ENCODE data around the gene CTSW.

CTSW gene

DNA sequence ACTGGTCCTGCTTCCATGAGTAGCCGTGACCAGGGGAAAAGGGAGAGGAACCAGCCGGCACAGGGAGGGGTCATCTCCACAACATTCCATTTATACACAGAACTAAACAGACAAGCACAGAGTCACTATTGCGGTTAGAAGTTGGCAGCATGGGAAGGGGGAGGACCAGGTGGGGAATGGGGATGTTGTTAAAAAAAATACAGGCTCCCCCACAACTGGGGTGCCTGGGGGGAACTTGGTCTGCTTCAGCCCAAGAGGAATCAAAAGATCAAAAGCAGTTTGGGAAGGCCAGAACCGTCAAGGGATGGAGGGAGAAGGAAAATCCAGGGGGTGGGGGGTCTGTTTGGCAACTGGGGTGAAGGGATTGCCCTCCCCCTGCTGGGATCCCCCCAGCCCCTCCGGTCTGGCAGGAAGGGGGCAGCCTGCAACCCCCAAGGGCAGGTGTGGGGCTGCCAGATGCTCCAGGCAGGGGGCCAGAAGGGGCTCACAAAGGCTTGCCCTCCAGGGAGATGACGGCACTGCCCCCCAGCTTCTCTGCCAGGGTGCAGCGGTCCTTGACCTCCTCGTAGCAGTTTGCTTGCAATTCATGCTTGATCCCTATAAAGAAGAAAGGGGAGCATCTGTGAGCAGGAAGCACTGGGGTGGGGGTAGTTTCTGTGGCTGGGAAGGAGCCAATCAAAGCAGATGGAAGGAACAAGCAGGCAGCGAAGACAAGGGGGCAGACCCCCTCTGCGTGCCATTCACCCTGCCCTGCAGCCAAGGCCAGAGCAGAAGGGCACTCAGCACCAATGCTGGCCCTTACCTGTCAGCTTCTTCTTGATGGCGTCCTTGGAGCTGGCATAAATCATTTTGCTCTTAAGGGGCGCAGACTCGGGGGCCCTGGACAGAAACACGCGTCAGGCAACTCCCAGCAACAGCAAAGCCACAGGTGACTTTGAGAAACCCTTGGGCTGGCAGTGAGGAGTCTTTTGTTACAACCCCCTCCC is 24.5 kb upstream of the CTSW start:
- no peak for FAIRE-seq
- DNase-seq (ENCODE audit: extremely low spot score, insufficient read length, low read depth), result no peak

- no peak for DNase-seq (ENCODE audit: extremely low spot score, insufficient read length, low read depth)
- no peak for FAIRE-seq
These were observed 23.7 kb upstream of the CTSW start for GRCh38 chr11:65855927-65856363.

GRCh38 chr11:65856689-65857499 is 22.7 kb upstream of the CTSW start:
- no peak for DNase-seq (ENCODE audit: extremely low spot score, insufficient read length, low read depth)
- peak; percentile 68 for FAIRE-seq

DNA sequence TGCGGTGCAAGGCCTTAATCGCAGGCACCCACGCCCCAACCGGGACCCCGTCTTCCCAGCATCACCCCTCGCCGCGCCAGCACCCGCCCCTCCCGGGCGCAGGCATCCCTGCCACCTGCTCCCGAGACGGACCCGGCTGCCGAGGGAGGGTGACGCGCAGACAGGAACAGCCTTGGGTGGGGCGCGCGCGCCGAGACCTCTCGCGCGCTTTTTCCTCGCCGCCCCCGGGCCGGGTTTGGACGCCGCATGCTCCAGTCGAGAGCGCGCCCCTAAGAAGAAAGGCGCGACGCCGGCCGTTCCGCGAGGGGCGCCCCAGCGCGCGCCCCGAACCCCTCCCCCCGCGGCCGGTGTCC is 22.2 kb upstream of the CTSW start:
- DNase-seq (ENCODE audit: extremely low spot score, insufficient read length, low read depth) (no peak), FAIRE-seq (no peak)

- FAIRE-seq (peak; percentile 85), DNase-seq (ENCODE audit: extremely low spot score, insufficient read length, low read depth) (peak; percentile 72)
These were observed 21.6 kb upstream of the CTSW start, which contains the start of gene CFL1 for GRCh38 chr11:65857853-65858680. CFL1 (minus strand) TSS chr11:65858180; CDS start chr11:65858099, 81 bp downstream.

DNA sequence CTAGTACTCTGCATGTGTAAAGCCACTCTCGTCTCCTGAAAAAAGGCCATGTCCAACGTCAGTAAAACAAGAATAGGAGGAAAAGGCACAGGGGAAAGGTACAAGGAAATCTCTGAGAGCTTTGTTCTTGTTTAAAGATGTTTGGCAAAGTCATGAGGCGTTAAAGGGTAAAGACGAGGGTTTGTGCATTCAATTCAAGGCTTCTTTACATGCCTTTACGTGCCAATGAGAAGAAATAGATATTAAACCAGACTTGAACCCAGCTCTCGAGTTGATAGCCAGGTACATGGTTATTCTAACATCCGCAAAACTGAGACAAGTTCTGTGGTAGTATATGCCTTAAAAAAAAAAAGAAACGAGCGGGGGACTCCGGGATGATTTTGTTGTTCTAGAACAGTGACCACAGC is 21.0 kb upstream of the CTSW start:
- DNase-seq (ENCODE audit: extremely low spot score, insufficient read length, low read depth), result no peak
- FAIRE-seq, result no peak

- FAIRE-seq, result peak; percentile 95
- DNase-seq (ENCODE audit: extremely low spot score, insufficient read length, low read depth), result peak; percentile 81
These were observed 20.4 kb upstream of the CTSW start for GRCh38 chr11:65859095-65859811.

DNA sequence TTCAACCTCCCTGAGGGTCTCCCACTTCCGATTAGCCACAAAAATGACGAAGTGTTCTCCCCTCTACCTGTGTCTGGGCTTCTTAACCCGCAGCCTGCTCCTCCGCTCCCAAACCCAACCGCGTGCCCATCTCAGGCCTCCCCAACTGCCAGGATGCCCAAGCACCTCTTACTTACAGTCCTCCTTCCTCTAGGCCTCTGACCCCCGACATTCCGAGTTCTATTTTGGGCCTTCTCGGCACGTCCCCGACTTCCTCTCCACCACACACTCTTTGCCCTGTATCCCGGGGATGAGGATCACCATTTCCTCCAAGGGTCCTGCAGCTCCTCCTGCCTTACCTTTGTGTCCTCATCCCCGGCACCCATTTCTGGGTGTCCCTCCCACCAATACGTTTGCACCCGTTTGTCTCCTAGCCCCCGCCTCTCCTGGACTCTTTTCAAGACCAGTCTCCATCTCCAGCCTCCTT is 19.8 kb upstream of the CTSW start:
- no peak for DNase-seq (ENCODE audit: extremely low spot score, insufficient read length, low read depth)
- FAIRE-seq, result no peak

DNA sequence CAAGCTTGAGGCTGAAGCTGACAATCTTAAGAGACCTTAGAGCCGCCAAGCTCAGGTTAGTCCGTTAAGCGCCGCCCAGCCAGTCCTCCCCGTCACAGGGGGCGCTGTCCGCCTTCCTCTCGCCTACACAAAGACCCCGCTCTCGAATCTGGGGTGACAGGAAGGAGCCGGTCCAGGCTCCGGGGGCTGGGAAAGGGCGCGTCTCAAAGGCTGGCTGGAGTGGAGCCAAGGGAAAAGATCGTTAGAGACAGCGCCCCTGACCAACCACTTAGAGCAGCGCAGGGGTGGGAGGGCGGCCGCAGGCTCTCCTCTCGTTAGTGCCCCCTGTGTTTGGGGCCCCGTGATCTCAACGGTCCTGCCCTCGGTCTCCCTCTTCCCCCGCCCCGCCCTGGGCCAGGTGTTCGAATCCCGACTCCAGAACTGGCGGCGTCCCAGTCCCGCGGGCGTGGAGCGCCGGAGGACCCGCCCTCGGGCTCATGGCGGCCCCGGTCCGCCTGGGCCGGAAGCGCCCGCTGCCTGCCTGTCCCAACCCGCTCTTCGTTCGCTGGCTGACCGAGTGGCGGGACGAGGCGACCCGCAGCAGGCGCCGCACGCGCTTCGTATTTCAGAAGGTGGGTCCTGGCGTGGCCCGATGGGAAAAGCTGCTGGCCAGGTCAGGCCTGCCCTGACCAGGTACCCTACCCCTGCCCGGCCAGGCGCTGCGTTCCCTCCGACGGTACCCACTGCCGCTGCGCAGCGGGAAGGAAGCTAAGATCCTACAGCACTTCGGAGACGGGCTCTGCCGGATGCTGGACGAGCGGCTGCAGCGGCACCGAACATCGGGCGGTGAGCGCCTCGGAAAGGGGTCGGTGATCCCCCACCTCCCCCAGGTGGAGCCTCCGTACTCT is 19.1 kb upstream of the CTSW start, which contains the start of gene MUS81:
TSS of gene MUS81 (plus strand) at position 156 of the 887 bp plus-strand sequence. CDS start at position 477, 321 bp downstream.
- DNase-seq (ENCODE audit: extremely low spot score, insufficient read length, low read depth) (peak; percentile 88), FAIRE-seq (peak; percentile 88)

DNA sequence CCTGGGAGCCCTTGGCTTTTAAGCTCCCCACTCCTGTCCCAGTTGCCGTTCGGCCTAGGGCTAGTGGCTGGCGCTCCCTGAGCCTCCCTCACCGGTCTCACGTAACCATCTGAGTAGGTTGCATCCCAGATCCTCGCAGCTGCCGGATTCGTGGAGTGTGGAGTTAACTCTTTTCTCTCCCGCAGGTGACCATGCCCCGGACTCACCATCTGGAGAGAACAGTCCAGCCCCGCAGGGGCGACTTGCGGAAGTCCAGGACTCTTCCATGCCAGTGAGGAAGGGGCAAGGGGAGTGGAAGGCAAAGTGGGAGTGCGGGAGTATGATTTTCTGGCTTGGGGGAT is 18.5 kb upstream of the CTSW start:
- FAIRE-seq (no peak), DNase-seq (ENCODE audit: extremely low spot score, insufficient read length, low read depth) (no peak)

GRCh38 chr11:65861533-65862183 is 18.0 kb upstream of the CTSW start:
- no peak for DNase-seq (ENCODE audit: extremely low spot score, insufficient read length, low read depth)
- no peak for FAIRE-seq

DNA sequence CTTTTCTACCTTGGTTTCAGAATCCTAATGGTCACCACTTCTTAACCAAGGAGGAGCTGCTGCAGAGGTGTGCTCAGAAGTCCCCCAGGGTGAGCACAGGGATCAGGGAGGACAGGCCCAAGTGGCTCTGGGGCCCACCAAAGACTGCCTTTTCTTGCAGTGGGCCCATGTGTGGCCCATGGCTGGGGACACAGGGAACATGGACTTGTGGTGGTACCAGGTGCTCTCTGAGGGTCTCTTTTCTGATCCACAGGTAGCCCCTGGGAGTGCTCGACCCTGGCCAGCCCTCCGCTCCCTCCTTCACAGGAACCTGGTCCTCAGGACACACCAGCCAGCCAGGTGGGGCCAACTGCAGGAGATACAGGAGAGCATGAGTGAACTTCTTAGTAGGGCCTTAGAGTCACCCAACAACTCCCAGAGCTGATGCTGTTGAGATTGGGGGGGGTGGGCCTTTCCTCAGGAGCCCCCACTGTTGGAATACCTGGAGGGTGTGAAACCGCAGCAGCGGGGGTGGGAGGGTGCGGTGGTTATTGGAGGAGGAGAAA is 17.4 kb upstream of the CTSW start:
- DNase-seq (ENCODE audit: extremely low spot score, insufficient read length, low read depth) (no peak), FAIRE-seq (no peak)

DNA sequence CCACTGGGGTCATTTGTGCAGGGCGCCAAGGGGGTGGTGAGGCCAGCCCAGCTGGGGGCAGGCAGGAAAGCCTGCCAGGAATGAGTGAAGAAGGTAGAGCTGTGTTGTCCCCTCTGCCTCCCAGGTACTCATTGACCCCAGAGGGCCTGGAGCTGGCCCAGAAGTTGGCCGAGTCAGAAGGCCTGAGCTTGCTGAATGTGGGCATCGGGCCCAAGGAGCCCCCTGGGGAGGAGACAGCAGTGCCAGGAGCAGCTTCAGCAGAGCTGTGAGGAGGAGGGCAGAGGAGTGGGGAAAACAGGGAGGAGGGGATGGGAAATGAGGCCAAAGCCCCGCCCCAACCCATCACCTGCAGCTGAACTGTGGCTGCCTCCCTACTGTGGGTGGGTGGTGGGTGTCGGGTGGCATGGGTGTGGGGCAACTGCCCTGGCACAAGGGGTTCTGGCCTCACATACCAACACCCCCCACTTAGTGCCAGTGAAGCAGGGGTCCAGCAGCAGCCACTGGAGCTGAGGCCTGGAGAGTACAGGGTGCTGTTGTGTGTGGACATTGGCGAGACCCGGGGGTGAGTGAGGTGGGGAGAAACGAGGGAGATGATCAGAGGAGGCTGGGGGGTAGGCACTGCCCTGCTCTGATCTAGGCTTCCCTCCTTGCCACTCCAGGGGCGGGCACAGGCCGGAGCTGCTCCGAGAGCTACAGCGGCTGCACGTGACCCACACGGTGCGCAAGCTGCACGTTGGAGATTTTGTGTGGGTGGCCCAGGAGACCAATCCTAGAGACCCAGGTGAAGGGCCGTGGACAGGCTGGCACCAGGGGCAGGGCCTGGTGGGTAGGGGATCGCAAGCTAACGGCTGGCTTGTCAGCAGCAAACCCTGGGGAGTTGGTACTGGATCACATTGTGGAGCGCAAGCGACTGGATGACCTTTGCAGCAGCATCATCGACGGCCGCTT is 16.4 kb upstream of the CTSW start:
- FAIRE-seq (no peak), DNase-seq (ENCODE audit: extremely low spot score, insufficient read length, low read depth) (no peak)

- DNase-seq (ENCODE audit: extremely low spot score, insufficient read length, low read depth) (no peak), FAIRE-seq (no peak)
These were observed 15.5 kb upstream of the CTSW start for GRCh38 chr11:65863889-65864705.

DNA sequence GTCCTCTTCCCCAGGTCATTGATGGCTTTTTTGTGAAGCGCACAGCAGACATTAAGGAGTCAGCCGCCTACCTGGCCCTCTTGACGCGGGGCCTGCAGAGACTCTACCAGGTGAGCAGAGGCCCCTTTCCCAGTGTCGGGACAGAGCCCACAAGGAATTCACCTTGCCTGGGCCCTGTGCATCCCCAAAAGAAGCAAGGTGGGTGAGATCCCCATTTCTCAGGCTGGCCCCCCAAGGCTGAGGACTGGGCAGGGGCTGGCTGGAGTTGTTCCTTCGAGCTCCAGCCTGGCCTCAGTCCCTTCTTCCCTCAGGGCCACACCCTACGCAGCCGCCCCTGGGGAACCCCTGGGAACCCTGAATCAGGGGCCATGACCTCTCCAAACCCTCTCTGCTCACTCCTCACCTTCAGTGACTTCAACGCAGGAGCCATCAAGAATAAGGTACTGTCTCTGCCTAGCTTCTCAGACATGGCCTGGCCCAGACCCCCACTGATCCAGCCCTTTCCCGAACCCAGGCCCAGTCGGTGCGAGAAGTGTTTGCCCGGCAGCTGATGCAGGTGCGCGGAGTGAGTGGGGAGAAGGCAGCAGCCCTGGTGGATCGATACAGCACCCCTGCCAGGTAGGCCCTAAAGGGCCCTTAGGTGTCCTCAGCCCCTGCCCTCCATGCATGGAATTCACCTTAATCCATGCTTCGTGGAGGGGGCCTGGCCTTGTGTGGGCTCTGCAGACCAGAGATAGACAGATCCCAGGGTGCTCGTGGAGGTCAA is 14.7 kb upstream of the CTSW start:
- FAIRE-seq, result no peak

More for the DNA sequence above, 14.7 kb upstream of the CTSW start:
- no peak for DNase-seq (ENCODE audit: extremely low spot score, insufficient read length, low read depth)

Data from GM18507 (cell line).